SU-DHL-6 (cell line): ENCODE measurements around the gene MAD2L1BP.

Experiments used
- EZH2phosphoT487 ChIP-seq: fragments of 200-600 bp; sonication (generic), shearing (Covaris generic); conservative IDR thresholded peaks from 2 replicates; pipeline ENCODE4 v1.6.1; 2018; ENCODE audit warnings: mild to moderate bottlenecking, antibody characterized with exemption, low read length, moderate library complexity, mixed read lengths
- TF ChIP-seq, protein P1 (sequence below): fragments of 200-600 bp; sonication (generic); IDR thresholded peaks from one replicate; pipeline ENCODE4 v1.5.1; 2017; ENCODE audit warnings: antibody characterized with exemption, mild to moderate bottlenecking, low read length, moderate library complexity; ENCODE audit not compliant: insufficient read depth, poor library complexity, severe bottlenecking

DNA sequence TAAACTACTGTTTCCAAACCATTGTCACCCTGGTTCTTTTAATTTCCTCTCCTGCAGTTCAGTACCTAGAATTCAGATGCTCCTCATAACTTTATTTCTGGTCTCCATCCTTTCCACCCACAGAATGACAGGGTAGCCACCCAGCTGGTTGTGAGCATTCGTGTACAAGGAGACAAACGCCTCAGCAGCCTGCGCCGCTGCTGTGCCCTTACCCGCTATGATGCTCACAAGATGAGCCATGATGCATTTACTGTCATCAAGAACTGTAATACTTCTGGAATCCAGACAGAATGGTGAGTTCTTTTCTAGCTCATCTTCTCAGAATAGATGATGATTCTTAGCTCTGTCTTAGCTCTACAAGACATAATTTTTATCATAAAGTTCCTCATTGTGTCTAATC lies 25.2 kb upstream of the MAD2L1BP start:
- TF ChIP-seq, protein P1, sequence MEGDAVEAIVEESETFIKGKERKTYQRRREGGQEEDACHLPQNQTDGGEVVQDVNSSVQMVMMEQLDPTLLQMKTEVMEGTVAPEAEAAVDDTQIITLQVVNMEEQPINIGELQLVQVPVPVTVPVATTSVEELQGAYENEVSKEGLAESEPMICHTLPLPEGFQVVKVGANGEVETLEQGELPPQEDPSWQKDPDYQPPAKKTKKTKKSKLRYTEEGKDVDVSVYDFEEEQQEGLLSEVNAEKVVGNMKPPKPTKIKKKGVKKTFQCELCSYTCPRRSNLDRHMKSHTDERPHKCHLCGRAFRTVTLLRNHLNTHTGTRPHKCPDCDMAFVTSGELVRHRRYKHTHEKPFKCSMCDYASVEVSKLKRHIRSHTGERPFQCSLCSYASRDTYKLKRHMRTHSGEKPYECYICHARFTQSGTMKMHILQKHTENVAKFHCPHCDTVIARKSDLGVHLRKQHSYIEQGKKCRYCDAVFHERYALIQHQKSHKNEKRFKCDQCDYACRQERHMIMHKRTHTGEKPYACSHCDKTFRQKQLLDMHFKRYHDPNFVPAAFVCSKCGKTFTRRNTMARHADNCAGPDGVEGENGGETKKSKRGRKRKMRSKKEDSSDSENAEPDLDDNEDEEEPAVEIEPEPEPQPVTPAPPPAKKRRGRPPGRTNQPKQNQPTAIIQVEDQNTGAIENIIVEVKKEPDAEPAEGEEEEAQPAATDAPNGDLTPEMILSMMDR = no peak
- TF ChIP-seq EZH2phosphoT487 = no peak
